Ovary (tissue), 3 donors: ENCODE data around the gene PFKL.

Source experiments
- EP300 ChIP-seq: sonication (generic); formaldehyde crosslinking; IDR thresholded peaks from one replicate; pipeline ENCODE4 v1.6.1; 2017; ENCODE audit warnings: antibody characterized with exemption
- POLR2A ChIP-seq: fragments of 450-650 bp; IDR thresholded peaks from one replicate; pipeline ENCODE4 v1.6.1; 2017; ENCODE audit warnings: antibody characterized with exemption, mild to moderate bottlenecking, moderate library complexity
- TF ChIP-seq, protein P1 (sequence below), 3 donors: fragments of 450-650 bp in 2 of 3; fragments of 200-600 bp in 1 of 3; IDR thresholded peaks; one replicate each; pipeline versions ENCODE4 v1.5.1 to v1.8.0; 2016 to 2022; ENCODE audit warnings: antibody characterized with exemption in 3 of 3, mild to moderate bottlenecking in 1 of 3
- donor health status: DM: no; HTN: no; CAD: no.

DNA sequence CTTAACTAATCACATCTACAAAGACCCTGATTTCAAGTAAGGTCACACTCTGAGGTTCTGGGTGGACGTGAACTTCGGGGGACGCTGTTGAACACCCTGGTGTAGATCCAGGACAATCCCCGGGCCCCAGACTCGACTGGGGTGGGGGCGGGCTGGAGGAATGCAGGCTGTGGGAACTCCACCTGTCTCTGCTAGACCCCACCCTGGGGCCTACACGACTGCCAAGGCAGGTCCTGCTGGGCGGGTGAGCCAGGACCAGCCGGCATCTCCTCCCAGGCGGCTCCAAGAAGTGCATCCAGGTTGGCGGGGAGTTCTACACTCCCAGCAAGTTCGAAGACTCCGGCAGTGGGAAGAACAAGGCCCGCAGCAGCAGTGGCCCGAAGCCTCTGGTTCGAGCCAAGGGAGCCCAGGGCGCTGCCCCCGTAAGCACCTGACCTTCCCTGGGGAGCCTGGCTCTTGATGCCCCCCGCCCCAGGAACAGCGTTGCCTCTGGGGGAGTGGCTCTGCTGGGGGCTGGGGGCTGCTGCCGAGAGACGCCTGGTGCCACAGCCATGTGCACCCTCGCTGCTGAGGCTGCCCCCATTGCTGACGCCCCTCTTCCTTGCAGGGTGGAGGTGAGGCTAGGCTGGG is 10.4 kb upstream of the PFKL start:
- TF ChIP-seq, protein P1, sequence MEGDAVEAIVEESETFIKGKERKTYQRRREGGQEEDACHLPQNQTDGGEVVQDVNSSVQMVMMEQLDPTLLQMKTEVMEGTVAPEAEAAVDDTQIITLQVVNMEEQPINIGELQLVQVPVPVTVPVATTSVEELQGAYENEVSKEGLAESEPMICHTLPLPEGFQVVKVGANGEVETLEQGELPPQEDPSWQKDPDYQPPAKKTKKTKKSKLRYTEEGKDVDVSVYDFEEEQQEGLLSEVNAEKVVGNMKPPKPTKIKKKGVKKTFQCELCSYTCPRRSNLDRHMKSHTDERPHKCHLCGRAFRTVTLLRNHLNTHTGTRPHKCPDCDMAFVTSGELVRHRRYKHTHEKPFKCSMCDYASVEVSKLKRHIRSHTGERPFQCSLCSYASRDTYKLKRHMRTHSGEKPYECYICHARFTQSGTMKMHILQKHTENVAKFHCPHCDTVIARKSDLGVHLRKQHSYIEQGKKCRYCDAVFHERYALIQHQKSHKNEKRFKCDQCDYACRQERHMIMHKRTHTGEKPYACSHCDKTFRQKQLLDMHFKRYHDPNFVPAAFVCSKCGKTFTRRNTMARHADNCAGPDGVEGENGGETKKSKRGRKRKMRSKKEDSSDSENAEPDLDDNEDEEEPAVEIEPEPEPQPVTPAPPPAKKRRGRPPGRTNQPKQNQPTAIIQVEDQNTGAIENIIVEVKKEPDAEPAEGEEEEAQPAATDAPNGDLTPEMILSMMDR (IDR thresholded peaks at IDR 0.05): no peak
- TF ChIP-seq EP300 (no peak), POLR2A (no peak)
